ENCODE data around the gene MPV17L2. TPM values are rescaled to one million over a fixed set of nuclear protein-coding genes. Genes with fewer than 3 reads are reported as not detected.

MPV17L2 gene
- total RNA-seq, 1 donor from 2014 or later: 10.6 TPM

DNA sequence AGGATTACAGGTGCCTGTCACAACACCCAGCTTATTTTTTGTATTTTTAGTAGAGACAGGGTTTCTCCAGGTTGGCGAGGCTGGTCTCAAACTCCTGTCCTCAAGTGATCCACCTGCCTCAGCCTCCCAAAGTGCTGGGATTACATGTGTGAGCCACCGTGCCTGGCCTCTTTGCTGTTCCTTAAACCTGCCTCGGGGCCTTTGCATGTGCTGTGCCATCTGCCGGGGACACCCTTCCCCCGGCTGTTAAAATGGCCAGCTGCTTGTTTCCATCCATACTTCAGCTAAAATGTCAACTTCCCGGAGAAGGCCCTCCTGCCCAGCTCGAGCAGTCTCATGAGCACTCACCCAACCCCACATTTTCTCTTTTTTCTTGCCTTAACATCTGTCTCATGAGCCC is 52.3 kb downstream of the MPV17L2 start:
- Mint-ChIP-seq H3K27ac (no peak overlapping the region), H3K9me3 (ENCODE audit: low read depth) (no peaks in the 10 kb centered on the region), H3K4me1 (ENCODE audit: low read depth) (peaks cover 1% of the 10 kb centered on the region), H3K4me3 (ENCODE audit: low read depth) (no peak overlapping the region), H3K36me3 (ENCODE audit: insufficient read depth) (no peaks in the 10 kb centered on the region), H3K27me3 (peaks cover 14% of the 10 kb centered on the region)
- no peak for DNase-seq (ENCODE audit: low spot score, unreplicated experiment)
- TF ChIP-seq CTCF (IDR thresholded peaks at IDR 0.05; ENCODE audit: unreplicated experiment): no peak

Other genes starting within 250 kb of the MPV17L2 start
- gene KCNN1, start 226.1 kb upstream of the MPV17L2 start, total RNA-seq: 19.6 and 20.3 TPM in 2 replicates
- gene ARRDC2, start 185.0 kb upstream of the MPV17L2 start, total RNA-seq: 3.3 and 4.3 TPM in 2 replicates
- not detected in 2 replicates for gene IL12RB1, start 106.3 kb upstream of the MPV17L2 start, total RNA-seq
- 10.7 and 11.1 TPM in 2 replicates for gene MAST3, start 95.4 kb upstream of the MPV17L2 start, total RNA-seq
- 58.9 and 61.2 TPM in 2 replicates for gene PIK3R2, start 40.1 kb upstream of the MPV17L2 start, total RNA-seq
- not detected in 2 replicates for gene IFI30, start 19.4 kb upstream of the MPV17L2 start, total RNA-seq
- gene RAB3A, start 10.8 kb downstream of the MPV17L2 start, total RNA-seq: 3.3 and 5.1 TPM in 2 replicates
- 0.53 and 1.6 TPM in 2 replicates for gene PDE4C, start 33.2 kb downstream of the MPV17L2 start, total RNA-seq
- gene IQCN, start 81.2 kb downstream of the MPV17L2 start, total RNA-seq: 10.5 and 10.9 TPM in 2 replicates
- gene JUND, start 88.4 kb downstream of the MPV17L2 start, total RNA-seq: 158 and 168 TPM in 2 replicates
- 150 and 154 TPM in 2 replicates for gene LSM4, start 129.9 kb downstream of the MPV17L2 start, total RNA-seq
- 43.5 and 51.3 TPM in 2 replicates for gene PGPEP1, start 147.4 kb downstream of the MPV17L2 start, total RNA-seq
- 10.5 and 14.4 TPM in 2 replicates for gene GDF15, start 192.9 kb downstream of the MPV17L2 start, total RNA-seq
- not detected in 2 replicates for gene LRRC25, start 204.4 kb downstream of the MPV17L2 start, total RNA-seq
- gene SSBP4, start 226.2 kb downstream of the MPV17L2 start, total RNA-seq: 57.7 and 61.8 TPM in 2 replicates
- 234 TPM in 2 replicates for gene ISYNA1, start 244.9 kb downstream of the MPV17L2 start, total RNA-seq

Measured in progenitor cell of endocrine pancreas (in vitro differentiated cells).